Measurements from ENCODE around the gene WNT1. TPM values are rescaled to one million over a fixed set of nuclear protein-coding genes. Genes with fewer than 3 reads are reported as not detected.

WNT1 gene
- total RNA-seq, 2 donors from 2014 or later, result not detected

DNA sequence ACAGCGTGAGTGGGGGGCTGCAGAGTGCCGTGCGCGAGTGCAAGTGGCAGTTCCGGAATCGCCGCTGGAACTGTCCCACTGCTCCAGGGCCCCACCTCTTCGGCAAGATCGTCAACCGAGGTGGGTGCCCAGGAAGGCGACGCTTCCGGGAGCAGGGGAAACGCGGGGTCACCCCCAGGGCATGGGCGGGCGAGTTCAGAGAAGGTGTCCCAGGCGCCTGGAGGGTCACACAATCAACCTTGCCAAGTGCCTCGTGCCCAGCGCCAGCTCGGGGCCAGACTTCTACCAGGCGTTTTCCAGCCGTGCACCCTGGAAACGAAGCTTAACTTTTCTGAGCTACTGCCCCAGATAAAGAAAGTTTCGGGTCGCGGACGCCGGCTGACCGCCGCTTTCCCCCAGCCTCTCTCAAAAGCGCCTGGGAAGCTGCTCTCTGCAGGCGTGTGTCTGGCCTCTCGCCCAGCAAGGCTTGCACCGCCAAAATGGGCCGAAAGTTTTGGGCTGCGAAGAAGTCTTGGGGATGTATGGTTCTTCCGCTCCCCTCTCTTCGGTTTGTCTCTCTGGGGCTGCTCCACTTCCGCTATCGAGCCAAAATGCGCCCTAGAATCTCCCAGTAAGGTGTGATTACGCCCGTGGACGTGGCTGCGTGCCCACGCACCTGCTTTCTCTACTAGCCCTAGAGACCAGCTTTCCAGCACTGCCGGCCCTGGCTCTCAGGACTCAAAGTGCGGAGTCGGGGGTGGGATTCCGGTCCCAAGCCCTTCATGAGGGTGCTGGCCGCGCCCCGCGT, 1.7 kb downstream of the WNT1 start:
- Histone ChIP-seq H3K27me3 (replicated peaks; ENCODE audit: insufficient read depth) (peaks cover 25% of the 10 kb centered on the region), H3K36me3 (no peaks in the 10 kb centered on the region), H3K27ac (no peak overlapping the region), H3K4me1 (replicated peaks) (peaks cover 12% of the 10 kb centered on the region), H3K4me3 (peak overlapping the region; percentile 9 to 10), H3K9me3 (no peaks in the 10 kb centered on the region)
- TF ChIP-seq, protein P1, sequence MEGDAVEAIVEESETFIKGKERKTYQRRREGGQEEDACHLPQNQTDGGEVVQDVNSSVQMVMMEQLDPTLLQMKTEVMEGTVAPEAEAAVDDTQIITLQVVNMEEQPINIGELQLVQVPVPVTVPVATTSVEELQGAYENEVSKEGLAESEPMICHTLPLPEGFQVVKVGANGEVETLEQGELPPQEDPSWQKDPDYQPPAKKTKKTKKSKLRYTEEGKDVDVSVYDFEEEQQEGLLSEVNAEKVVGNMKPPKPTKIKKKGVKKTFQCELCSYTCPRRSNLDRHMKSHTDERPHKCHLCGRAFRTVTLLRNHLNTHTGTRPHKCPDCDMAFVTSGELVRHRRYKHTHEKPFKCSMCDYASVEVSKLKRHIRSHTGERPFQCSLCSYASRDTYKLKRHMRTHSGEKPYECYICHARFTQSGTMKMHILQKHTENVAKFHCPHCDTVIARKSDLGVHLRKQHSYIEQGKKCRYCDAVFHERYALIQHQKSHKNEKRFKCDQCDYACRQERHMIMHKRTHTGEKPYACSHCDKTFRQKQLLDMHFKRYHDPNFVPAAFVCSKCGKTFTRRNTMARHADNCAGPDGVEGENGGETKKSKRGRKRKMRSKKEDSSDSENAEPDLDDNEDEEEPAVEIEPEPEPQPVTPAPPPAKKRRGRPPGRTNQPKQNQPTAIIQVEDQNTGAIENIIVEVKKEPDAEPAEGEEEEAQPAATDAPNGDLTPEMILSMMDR (IDR thresholded peaks at IDR 0.05), result no peak
- TF ChIP-seq POLR2AphosphoS5 (IDR thresholded peaks at IDR 0.05), result no peak
- no peak for TF ChIP-seq POLR2A (IDR thresholded peaks at IDR 0.05)
- intact Hi-C loops (cut with DNase I), result no loop called here
- no peak for DNase-seq (ENCODE audit: low spot score)
- 1% methylated on average over 55 of the region's 55 CpGs for WGBS

- H3K27ac ChIP-seq, result no peak overlapping the region
- TF ChIP-seq POLR2AphosphoS5 (IDR thresholded peaks at IDR 0.05), result no peak
- TF ChIP-seq POLR2A (IDR thresholded peaks at IDR 0.05), result no peak
- TF ChIP-seq, protein P1 (IDR thresholded peaks at IDR 0.05), result no peak
- 3% methylated on average over 44 of the region's 46 CpGs for WGBS
- no peak for DNase-seq (ENCODE audit: low spot score)
- H3K4me1 ChIP-seq (replicated peaks), result peaks cover 12% of the 10 kb centered on the region
- intact Hi-C loops (cut with DNase I), result no loop called here
- H3K27me3 ChIP-seq (replicated peaks; ENCODE audit: insufficient read depth), result peaks cover 25% of the 10 kb centered on the region
- H3K4me3 ChIP-seq, result peak overlapping the region; percentile 5 to 10
- H3K36me3 ChIP-seq, result no peaks in the 10 kb centered on the region
- H3K9me3 ChIP-seq, result no peaks in the 10 kb centered on the region
Measured at GRCh38 chr12:48980389-48980952, 2.3 kb downstream of the WNT1 start.

GRCh38 chr12:48980953-48981756, 3.0 kb downstream of the WNT1 start:
- Histone ChIP-seq H3K36me3 (no peaks in the 10 kb centered on the region), H3K9me3 (no peaks in the 10 kb centered on the region), H3K4me3 (peak overlapping the region; percentile 5 to 10), H3K27ac (no peak overlapping the region), H3K4me1 (replicated peaks) (peaks cover 12% of the 10 kb centered on the region), H3K27me3 (replicated peaks; ENCODE audit: insufficient read depth) (peaks cover 25% of the 10 kb centered on the region)
- intact Hi-C loops (cut with DNase I), result no loop called here
- TF ChIP-seq, protein P1 (IDR thresholded peaks at IDR 0.05), result no peak
- TF ChIP-seq POLR2A (IDR thresholded peaks at IDR 0.05) (no peak), POLR2AphosphoS5 (IDR thresholded peaks at IDR 0.05) (no peak)
- no peak for DNase-seq (ENCODE audit: low spot score)
- 5% methylated on average over 78 of the region's 91 CpGs for WGBS

DNA sequence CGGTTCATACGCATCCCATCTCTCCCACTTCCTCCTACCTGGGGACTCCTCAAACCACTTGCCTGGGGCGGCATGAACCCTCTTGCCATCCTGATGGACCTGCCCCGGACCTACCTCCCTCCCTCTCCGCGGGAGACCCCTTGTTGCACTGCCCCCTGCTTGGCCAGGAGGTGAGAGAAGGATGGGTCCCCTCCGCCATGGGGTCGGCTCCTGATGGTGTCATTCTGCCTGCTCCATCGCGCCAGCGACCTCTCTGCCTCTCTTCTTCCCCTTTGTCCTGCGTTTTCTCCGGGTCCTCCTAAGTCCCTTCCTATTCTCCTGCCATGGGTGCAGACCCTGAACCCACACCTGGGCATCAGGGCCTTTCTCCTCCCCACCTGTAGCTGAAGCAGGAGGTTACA, 3.6 kb downstream of the WNT1 start:
- DNase-seq (ENCODE audit: low spot score), result no peak
- intact Hi-C loops (cut with DNase I), result no loop called here
- H3K9me3 ChIP-seq, result no peaks in the 10 kb centered on the region
- 16% methylated on average over 13 of the region's 13 CpGs for WGBS
- no peak overlapping the region for H3K27ac ChIP-seq
- TF ChIP-seq POLR2AphosphoS5 (IDR thresholded peaks at IDR 0.05) (no peak), POLR2A (IDR thresholded peaks at IDR 0.05) (no peak)
- TF ChIP-seq, protein P1 (IDR thresholded peaks at IDR 0.05), result no peak
- H3K4me1 ChIP-seq (replicated peaks), result peaks cover 12% of the 10 kb centered on the region
- H3K36me3 ChIP-seq, result no peaks in the 10 kb centered on the region
- peaks cover 25% of the 10 kb centered on the region for H3K27me3 ChIP-seq (replicated peaks; ENCODE audit: insufficient read depth)
- H3K4me3 ChIP-seq, result no peak overlapping the region

Measured in prostate gland (tissue), 2 donors.